ENCODE results near the gene CWF19L2.

GRCh38 chr11:107307991-107308390 is 149.6 kb downstream of the CWF19L2 start:
- TF ChIP-seq NFIC (IDR thresholded peaks at IDR 0.05; ENCODE audit: borderline replicate concordance) (no peak), CTCF (IDR thresholded peaks at IDR 0.05) (no peak), EZH2phosphoT487 (IDR thresholded peaks at IDR 0.05; ENCODE audit: borderline replicate concordance, low read depth) (no peak), RCOR1 (IDR thresholded peaks at IDR 0.05; ENCODE audit: low read length) (no peak), ZBTB33 (IDR thresholded peaks at IDR 0.05; ENCODE audit: borderline replicate concordance, low read depth) (no peak), SMC3 (IDR thresholded peaks at IDR 0.05; ENCODE audit: low read depth, low read length) (no peak), GABPA (IDR thresholded peaks at IDR 0.05; ENCODE audit: low read depth) (no peak), POLR2AphosphoS5 (IDR thresholded peaks at IDR 0.05; ENCODE audit: low read depth, low read length) (no peak), REST (IDR thresholded peaks at IDR 0.05; ENCODE audit: low read depth, low read length) (no peak), TCF12 (IDR thresholded peaks at IDR 0.05) (no peak), TAF1 (IDR thresholded peaks at IDR 0.05; ENCODE audit: borderline replicate concordance, low read depth, low read length) (no peak), FOXM1 (IDR thresholded peaks at IDR 0.05; ENCODE audit: low read depth) (no peak), MAX (IDR thresholded peaks at IDR 0.05; ENCODE audit: low read depth) (no peak), YY1 (IDR thresholded peaks at IDR 0.05; ENCODE audit: low read depth) (no peak)

Measured in SK-N-SH (cell line).